T-helper 2 cell (primary cell): ENCODE measurements around the gene CFAP97D1.

ENCODE experiments used
- DNase-seq, 5 experiments: peaks; one replicate each; pipeline versions ENCODE4 v3.0.0 to v3.0.0-alpha.2; 2012 to 2022

The CFAP97D1 gene

GRCh38 chr17:43830510-43831140 lies 50.4 kb downstream of the CFAP97D1 start:
- peak in 1 of 5 experiments; percentile 18 for DNase-seq

GRCh38 chr17:43831633-43832032 lies 51.4 kb downstream of the CFAP97D1 start:
- no peak for DNase-seq

- no peak for DNase-seq
Measured at GRCh38 chr17:43832168-43832975, 52.1 kb downstream of the CFAP97D1 start.

GRCh38 chr17:43832976-43833829 lies 53.0 kb downstream of the CFAP97D1 start, which contains the start of gene MPP3:
Gene MPP3 (minus strand): TSS chr17:43833146. CDS start chr17:43831906, 1,240 bp downstream.
- peak; percentile 13 to 60 (median 30) for DNase-seq

GRCh38 chr17:43834106-43834505 lies 53.9 kb downstream of the CFAP97D1 start:
- no peak for DNase-seq
